IPS DF 6.9 (cell line): ENCODE data around the gene DNAJC6.

Source experiments
- DNase-seq: peaks from one replicate; pipeline ENCODE4 v3.0.0-alpha.2; 2013; ENCODE audit warnings: low read depth, low spot score
- H3K27ac ChIP-seq: one replicate; pipeline ENCODE4 v1.5.1; 2013; ENCODE audit warnings: low read length, control low read depth
- H3K27me3 ChIP-seq: 2 replicates; pipeline ENCODE4 v1.6.1; 2013; ENCODE audit warnings: mild to moderate bottlenecking, low read length; ENCODE audit not compliant: control insufficient read depth, insufficient read depth
- H3K36me3 ChIP-seq: 2 replicates; pipeline ENCODE4 v1.6.1; 2013; ENCODE audit warnings: low read length; ENCODE audit not compliant: control insufficient read depth, insufficient read depth
- H3K4me1 ChIP-seq: 2 replicates; pipeline ENCODE4 v1.6.1; 2013; ENCODE audit warnings: low read length; ENCODE audit not compliant: control insufficient read depth, insufficient read depth
- H3K4me3 ChIP-seq: 2 replicates; pipeline ENCODE4 v1.5.1; 2013; ENCODE audit warnings: mild to moderate bottlenecking, low read length
- H3K9me3 ChIP-seq: 2 replicates; pipeline ENCODE4 v1.6.1; 2013; ENCODE audit warnings: low read length, inconsistent platforms; ENCODE audit not compliant: control insufficient read depth, insufficient read depth
- WGBS: extraction: QIAGEN DNeasy Blood & Tissue Kit; methylation state at CpG from one replicate; pipeline ENCODE4 v1.1.7; 2013; ENCODE audit warnings: mixed read lengths, missing lambda C conversion rate; ENCODE audit not compliant: insufficient read length, insufficient coverage; 5-methylcytosine and 5-hydroxymethylcytosine counted together

The DNAJC6 gene

DNA sequence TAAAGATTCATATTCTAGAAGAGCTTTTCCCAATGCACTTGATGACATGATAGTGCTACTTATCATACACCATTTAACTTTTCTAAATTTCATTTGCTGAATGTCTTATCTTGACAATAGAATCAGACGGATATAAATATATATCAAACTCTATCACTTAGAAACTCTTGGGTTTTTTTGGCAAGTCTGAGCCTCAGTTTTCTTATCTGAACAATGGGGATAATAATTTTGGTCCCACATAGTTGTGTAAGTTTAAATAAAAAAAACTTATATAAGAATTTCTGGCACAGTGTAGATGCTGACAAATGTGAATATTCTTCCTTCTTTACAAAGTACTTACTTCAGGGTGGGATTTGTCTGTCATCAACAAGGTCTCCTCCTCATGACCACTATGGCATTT lies 89.7 kb downstream of the DNAJC6 start:
- no peaks in the 10 kb centered on the region for H3K4me1 ChIP-seq
- no peak overlapping the region for H3K27ac ChIP-seq
- no CpG with 5 or more reads among the region's 1 CpG for WGBS
- H3K4me3 ChIP-seq, result no peak overlapping the region
- H3K27me3 ChIP-seq, result no peaks in the 10 kb centered on the region
- no peaks in the 10 kb centered on the region for H3K36me3 ChIP-seq
- no peak for DNase-seq
- no peaks in the 10 kb centered on the region; the same call in 1 of the 2 replicates for H3K9me3 ChIP-seq

DNA sequence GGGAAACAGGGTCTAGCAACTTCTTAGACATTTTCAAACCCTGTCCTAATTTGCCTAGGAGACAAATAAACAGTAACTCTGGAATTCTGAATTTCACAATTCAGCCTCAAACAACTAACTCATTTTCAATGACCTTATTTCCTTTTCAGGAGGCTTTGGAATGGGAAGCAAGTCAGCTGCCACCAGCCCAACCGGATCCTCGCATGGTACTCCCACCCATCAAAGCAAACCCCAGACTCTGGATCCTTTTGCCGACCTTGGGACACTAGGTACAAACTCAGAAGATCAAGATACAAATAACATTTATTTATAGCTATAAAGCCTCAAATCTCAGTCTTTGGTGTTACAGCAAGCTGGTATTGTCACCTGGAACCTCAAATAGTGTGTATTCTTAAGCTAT lies 92.3 kb downstream of the DNAJC6 start:
- DNase-seq, result no peak
- no peak overlapping the region for H3K4me3 ChIP-seq
- H3K4me1 ChIP-seq, result no peaks in the 10 kb centered on the region
- H3K36me3 ChIP-seq, result no peaks in the 10 kb centered on the region
- H3K27me3 ChIP-seq, result no peaks in the 10 kb centered on the region
- no peaks in the 10 kb centered on the region; the same call in 1 of the 2 replicates for H3K9me3 ChIP-seq
- no CpG with 5 or more reads among the region's 3 CpGs for WGBS
- no peak overlapping the region for H3K27ac ChIP-seq

- DNase-seq, result no peak
- no peaks in the 10 kb centered on the region for H3K9me3 ChIP-seq
- no peaks in the 10 kb centered on the region for H3K36me3 ChIP-seq
- no peak overlapping the region for H3K4me3 ChIP-seq
- no peaks in the 10 kb centered on the region for H3K27me3 ChIP-seq
- no peak overlapping the region for H3K27ac ChIP-seq
- H3K4me1 ChIP-seq, result no peaks in the 10 kb centered on the region
These were observed 95.6 kb downstream of the DNAJC6 start for GRCh38 chr1:65404941-65405340.

DNA sequence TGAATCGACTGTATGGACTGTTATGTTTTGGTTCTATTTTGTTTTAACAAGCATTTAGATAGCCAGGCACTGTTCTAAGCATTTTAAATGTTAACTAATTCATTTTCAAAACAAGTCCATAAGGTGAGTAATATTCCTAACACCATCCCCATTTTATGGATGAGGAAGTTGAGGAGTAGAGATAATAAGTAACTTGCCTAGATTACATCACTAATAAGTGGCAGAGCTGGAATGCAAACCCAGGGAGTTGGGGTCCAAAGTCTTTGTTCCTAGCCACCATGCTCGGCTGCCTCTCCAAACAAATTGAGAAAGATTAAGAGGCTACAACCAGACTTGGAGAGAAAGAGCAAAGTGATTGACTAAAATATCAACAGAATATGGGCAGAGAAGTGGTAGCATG lies 98.5 kb downstream of the DNAJC6 start:
- no peaks in the 10 kb centered on the region for H3K36me3 ChIP-seq
- no peaks in the 10 kb centered on the region for H3K4me1 ChIP-seq
- H3K9me3 ChIP-seq, result no peaks in the 10 kb centered on the region
- no peak overlapping the region for H3K4me3 ChIP-seq
- DNase-seq, result no peak
- WGBS, result no CpG with 5 or more reads among the region's 2 CpGs
- H3K27me3 ChIP-seq, result no peaks in the 10 kb centered on the region
- no peak overlapping the region for H3K27ac ChIP-seq

DNA sequence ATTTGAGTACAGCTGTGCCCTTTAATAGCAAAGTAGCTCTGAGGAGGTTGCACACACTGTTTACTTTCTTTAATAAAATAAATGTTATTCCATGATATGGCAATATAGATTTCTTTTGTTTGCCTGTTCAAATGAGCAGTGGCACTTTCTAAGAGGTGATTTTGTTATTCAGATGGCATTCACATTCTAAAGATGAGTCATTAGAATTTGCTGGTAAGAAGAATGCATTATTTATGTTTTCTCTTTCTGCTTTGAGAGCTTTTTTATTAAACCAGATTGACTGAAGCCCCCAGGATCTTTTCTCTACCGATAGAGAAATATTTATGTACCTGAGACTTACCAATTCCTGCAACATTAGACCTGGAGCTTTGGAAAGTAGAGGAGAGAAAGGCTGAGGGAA lies 100.0 kb downstream of the DNAJC6 start:
- Histone ChIP-seq H3K27ac (no peak overlapping the region), H3K9me3 (no peaks in the 10 kb centered on the region), H3K36me3 (no peaks in the 10 kb centered on the region), H3K27me3 (no peaks in the 10 kb centered on the region), H3K4me3 (no peak overlapping the region), H3K4me1 (no peaks in the 10 kb centered on the region)
- no CpG with 5 or more reads among the region's 1 CpG for WGBS
- no peak for DNase-seq

- no CpG with 5 or more reads among the region's 4 CpGs for WGBS
- H3K36me3 ChIP-seq, result no peaks in the 10 kb centered on the region
These were observed 100.5 kb downstream of the DNAJC6 start for GRCh38 chr1:65409816-65410326.

DNA sequence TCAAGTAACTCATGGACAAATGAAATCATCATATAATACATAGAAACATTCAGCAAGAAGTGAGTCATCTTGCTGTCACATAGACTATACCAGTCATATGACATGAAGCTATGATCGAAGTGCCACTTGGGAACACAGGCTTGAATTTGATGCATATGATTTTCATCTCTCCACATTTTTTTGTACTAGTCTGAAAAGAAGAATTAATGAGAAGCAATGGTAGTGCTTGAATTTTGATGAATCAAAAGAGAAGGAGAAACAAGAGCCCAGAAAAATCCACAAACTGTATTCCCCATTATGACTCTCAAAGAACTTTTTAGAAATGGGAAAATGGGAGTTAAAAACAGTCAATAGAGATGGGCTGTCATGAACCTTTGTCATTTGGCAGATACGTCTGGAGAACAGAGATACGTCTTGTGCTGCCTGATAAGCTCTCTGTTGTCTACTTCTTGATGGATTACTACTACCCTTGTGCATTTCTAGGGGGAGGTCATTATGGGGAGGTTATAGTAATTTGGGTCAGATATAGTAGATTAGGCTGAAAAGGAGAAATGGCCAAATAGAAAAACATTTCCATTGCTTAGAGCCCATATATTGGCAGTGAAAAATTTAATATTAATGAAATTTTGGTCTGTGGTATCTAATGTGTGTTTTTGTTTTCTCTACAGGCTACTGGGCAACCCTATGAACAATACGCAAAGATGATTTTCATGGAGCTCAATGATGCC lies 103.1 kb downstream of the DNAJC6 start:
- no peaks in the 10 kb centered on the region for H3K4me1 ChIP-seq
- H3K4me3 ChIP-seq, result no peak overlapping the region
- no peaks in the 10 kb centered on the region for H3K9me3 ChIP-seq
- no peak for DNase-seq
- H3K27me3 ChIP-seq, result no peaks in the 10 kb centered on the region
- H3K36me3 ChIP-seq, result no peaks in the 10 kb centered on the region
- no peak overlapping the region for H3K27ac ChIP-seq
- WGBS, result no CpG with 5 or more reads among the region's 4 CpGs

More at GRCh38 chr1:65409816-65410326, 100.5 kb downstream of the DNAJC6 start:
- Histone ChIP-seq H3K9me3 (no peaks in the 10 kb centered on the region), H3K4me3 (no peak overlapping the region), H3K27ac (no peak overlapping the region), H3K27me3 (no peaks in the 10 kb centered on the region), H3K4me1 (no peaks in the 10 kb centered on the region)
- no peak for DNase-seq

DNA sequence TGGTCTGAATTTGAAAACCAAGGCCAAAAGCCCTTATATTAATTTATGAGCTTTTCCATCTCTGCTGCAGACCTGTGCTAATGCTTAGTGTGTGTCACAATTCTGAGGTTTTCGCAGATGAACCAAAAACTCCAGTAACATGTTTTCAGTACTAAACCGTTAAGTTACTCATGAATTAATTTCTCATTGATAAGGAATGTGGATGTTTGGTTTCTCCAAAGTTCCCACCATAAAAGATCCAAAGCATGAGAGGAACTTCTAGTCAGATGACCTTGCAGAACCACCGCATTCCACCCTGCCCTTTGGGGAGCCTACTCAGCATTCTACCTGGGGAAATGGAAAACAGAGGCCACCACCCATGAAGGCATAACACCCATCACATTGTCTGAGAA lies 103.6 kb downstream of the DNAJC6 start:
- no CpG with 5 or more reads among the region's 3 CpGs for WGBS
- H3K27me3 ChIP-seq, result no peaks in the 10 kb centered on the region

DNA sequence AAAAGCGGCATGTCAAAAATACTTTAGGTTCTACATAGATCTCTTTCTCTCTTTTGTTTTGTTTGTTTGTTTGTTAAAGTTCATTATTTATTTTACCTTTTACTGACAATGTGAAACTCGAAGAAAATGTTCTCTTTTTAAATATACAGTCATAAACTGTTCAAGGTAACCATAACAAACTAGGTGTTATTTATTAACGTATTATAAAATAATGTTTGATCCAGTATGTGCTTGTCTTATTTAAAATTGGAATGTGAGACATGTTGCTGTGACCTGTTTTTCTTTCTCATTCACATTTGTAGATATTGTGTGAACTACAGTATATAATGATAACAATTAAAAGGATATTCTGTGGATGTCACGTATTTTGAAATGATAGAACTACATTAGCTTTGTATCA lies 105.2 kb downstream of the DNAJC6 start:
- no CpG with 5 or more reads among the region's 4 CpGs for WGBS
- no peaks in the 10 kb centered on the region for H3K27me3 ChIP-seq

More for the DNA sequence above, 103.6 kb downstream of the DNAJC6 start:
- Histone ChIP-seq H3K27ac (no peak overlapping the region), H3K4me1 (no peaks in the 10 kb centered on the region), H3K9me3 (no peaks in the 10 kb centered on the region), H3K36me3 (no peaks in the 10 kb centered on the region), H3K4me3 (no peak overlapping the region)
- DNase-seq, result no peak

GRCh38 chr1:65416767-65417166 lies 107.4 kb downstream of the DNAJC6 start:
- DNase-seq, result no peak
- H3K27ac ChIP-seq, result no peak overlapping the region
- WGBS, result no CpG with 5 or more reads among the region's 1 CpG

More for the DNA sequence above, 105.2 kb downstream of the DNAJC6 start:
- Histone ChIP-seq H3K4me3 (no peak overlapping the region), H3K9me3 (no peaks in the 10 kb centered on the region), H3K27ac (no peak overlapping the region), H3K4me1 (no peaks in the 10 kb centered on the region; the same call in 1 of the 2 replicates), H3K36me3 (no peaks in the 10 kb centered on the region)
- DNase-seq, result no peak

DNA sequence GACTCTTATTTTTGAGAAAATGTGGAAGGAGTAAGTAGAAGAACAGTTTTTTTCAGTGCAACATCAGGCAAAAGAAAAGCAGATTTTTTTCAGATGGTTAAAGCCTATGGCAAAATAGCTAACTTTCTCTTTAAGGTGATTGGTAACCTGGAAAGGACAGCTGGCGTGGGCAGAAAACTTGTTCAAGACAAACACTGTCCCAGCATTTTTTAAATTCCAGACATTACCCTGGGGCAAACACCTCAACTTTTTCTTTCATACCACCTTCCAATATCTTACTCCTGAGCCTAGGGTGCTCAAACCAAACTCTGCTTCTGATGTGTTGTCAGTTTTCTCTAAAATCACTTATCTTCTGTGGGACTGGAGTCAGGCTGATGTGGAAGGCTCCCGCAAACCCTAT lies 108.4 kb downstream of the DNAJC6 start:
- WGBS, result no CpG with 5 or more reads among the region's 2 CpGs
- DNase-seq, result no peak
- H3K27me3 ChIP-seq, result no peaks in the 10 kb centered on the region
- H3K9me3 ChIP-seq, result no peaks in the 10 kb centered on the region
- no peaks in the 10 kb centered on the region; the same call in 1 of the 2 replicates for H3K4me1 ChIP-seq
- no peaks in the 10 kb centered on the region for H3K36me3 ChIP-seq
- H3K4me3 ChIP-seq, result no peak overlapping the region
- no peak overlapping the region for H3K27ac ChIP-seq

More at GRCh38 chr1:65416767-65417166, 107.4 kb downstream of the DNAJC6 start:
- Histone ChIP-seq H3K4me3 (no peak overlapping the region), H3K9me3 (no peaks in the 10 kb centered on the region), H3K4me1 (no peaks in the 10 kb centered on the region; the same call in 1 of the 2 replicates), H3K36me3 (no peaks in the 10 kb centered on the region), H3K27me3 (no peaks in the 10 kb centered on the region)
